ENCODE data around the gene DGKE.

Gene DGKE

DNA sequence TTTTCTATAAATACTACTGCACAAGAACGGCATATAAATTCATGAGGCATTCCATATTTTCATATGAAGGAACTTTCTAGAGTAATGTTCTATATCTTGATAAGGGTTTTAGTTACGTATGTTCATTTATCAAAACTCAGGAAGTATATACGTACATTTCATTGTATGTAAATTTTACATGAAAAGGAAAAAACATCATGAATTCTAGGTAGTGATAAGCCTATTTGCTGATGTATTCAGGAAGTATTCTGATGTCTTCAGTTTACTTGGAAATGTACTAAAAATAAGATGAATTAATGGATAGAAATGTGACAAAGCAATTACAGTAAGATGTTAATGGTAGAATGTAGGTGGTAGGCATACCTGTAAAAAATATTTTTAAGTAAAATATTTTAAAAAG lies 4.7 kb downstream of the DGKE start:
- Histone ChIP-seq H3K4me3 (no peak overlapping the region), H3K27ac (no peak overlapping the region)
- no peak for DNase-seq (ENCODE audit: low spot score)
- TF ChIP-seq, protein P1, sequence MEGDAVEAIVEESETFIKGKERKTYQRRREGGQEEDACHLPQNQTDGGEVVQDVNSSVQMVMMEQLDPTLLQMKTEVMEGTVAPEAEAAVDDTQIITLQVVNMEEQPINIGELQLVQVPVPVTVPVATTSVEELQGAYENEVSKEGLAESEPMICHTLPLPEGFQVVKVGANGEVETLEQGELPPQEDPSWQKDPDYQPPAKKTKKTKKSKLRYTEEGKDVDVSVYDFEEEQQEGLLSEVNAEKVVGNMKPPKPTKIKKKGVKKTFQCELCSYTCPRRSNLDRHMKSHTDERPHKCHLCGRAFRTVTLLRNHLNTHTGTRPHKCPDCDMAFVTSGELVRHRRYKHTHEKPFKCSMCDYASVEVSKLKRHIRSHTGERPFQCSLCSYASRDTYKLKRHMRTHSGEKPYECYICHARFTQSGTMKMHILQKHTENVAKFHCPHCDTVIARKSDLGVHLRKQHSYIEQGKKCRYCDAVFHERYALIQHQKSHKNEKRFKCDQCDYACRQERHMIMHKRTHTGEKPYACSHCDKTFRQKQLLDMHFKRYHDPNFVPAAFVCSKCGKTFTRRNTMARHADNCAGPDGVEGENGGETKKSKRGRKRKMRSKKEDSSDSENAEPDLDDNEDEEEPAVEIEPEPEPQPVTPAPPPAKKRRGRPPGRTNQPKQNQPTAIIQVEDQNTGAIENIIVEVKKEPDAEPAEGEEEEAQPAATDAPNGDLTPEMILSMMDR (IDR thresholded peaks at IDR 0.05): no peak

GRCh38 chr17:56842577-56842976 lies 8.6 kb downstream of the DGKE start:
- H3K27ac ChIP-seq: no peak overlapping the region
- H3K4me3 ChIP-seq: no peak overlapping the region
- TF ChIP-seq, protein P1 (IDR thresholded peaks at IDR 0.05): no peak
- no peak for DNase-seq (ENCODE audit: low spot score)

DNA sequence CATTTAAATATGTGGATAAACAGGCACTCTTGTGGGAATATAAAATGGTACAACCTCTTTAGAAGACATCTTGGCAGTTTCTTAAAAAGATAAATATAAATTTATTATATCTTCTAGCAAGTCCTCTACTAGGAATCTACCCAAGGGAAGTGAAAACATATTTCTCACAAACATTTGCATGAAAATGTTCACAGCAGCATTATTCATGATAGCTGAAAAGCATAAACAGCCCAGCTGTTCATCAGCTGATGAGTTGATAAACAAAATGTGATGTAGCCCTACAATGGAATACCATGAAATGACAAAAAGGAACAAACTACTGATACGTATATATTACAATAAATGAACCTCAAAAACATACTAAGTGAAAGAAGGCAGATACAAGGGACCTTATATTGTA lies 12.0 kb downstream of the DGKE start:
- no peak for DNase-seq (ENCODE audit: low spot score)
- no peak overlapping the region for H3K4me3 ChIP-seq
- TF ChIP-seq, protein P1 (IDR thresholded peaks at IDR 0.05): no peak

GRCh38 chr17:56847106-56847505 lies 13.2 kb downstream of the DGKE start:
- H3K27ac ChIP-seq: no peak overlapping the region
- no peak overlapping the region for H3K4me3 ChIP-seq
- TF ChIP-seq, protein P1 (IDR thresholded peaks at IDR 0.05): no peak
- DNase-seq (ENCODE audit: low spot score): no peak

More for the DNA sequence above, 12.0 kb downstream of the DGKE start:
- H3K27ac ChIP-seq: no peak overlapping the region

GRCh38 chr17:56849131-56849530 lies 15.2 kb downstream of the DGKE start:
- no peak for DNase-seq (ENCODE audit: low spot score)
- TF ChIP-seq, protein P1 (IDR thresholded peaks at IDR 0.05): no peak
- Histone ChIP-seq H3K27ac (no peak overlapping the region), H3K4me3 (no peak overlapping the region)

DNA sequence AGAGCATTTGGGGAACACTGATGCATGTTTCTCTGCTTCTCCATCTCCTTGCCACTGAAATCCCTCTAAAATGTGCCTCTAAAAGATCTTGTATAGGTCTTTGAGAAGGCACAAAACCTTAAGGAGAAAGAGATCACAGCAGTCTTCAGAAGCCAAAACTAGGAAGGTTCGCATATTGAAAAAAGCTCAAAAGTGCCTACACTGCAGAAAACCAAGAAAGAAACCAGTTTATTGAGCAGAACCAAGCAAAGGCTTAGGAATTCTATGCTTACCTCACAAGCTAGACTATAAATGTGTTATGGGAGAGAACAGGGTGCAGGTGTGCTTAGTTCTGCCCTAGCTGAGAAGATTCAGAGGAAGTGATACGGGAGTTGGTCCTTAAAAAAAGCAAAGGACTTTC lies 16.6 kb downstream of the DGKE start:
- no peak for DNase-seq (ENCODE audit: low spot score)
- TF ChIP-seq, protein P1 (IDR thresholded peaks at IDR 0.05): no peak
- Histone ChIP-seq H3K27ac (no peak overlapping the region), H3K4me3 (no peak overlapping the region)

DNA sequence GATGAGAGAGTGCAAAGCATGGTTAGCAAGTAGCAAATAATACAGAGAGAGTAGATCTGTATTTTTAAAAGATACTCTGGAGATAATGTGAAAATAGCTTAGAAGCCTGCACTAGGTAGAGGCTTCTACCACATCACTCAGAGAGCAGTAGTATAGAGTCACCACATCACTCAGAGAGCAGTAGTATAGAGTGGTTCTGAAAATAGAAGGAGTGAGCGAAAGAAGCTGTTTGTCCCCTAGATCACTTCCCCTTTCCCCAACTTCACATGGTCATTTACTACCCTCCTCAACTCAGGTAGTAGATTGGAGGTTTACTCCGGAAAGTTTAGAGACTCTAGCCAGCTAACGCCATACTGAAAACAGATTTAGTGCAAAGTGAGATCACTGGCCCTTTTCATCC lies 17.1 kb downstream of the DGKE start:
- no peak overlapping the region for H3K4me3 ChIP-seq
- TF ChIP-seq, protein P1 (IDR thresholded peaks at IDR 0.05): no peak
- no peak overlapping the region for H3K27ac ChIP-seq
- DNase-seq (ENCODE audit: low spot score): no peak
